Measurements from ENCODE around the gene CFAP77. TPM values are rescaled to one million over a fixed set of nuclear protein-coding genes. Genes with fewer than 3 reads are reported as not detected.

The CFAP77 gene
- total RNA-seq, 8 experiments from 2014 or later, result 0.21 to 7.9 (median 0.38) TPM; not detected in 3

DNA sequence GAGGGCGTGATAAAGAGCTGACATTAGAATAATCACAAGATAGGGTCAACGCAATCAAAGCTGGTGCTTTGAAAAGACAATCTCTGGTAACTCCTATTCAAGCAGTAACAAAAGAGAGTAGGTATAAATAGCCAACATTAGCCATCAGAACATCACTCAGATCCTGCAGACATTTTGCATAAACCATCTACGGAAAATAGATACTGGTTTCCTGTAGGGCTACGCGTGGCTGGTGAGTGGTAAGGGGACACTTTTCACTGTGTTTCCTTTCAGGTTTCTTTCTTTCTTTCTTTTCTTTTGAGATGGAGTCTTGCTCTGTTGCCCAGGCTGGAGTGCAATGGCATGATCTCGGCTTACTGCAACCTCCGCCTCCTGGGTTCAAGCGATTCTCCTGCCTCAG lies 25.6 kb upstream of the CFAP77 start:
- Histone ChIP-seq H3K4me3 (no peak overlapping the region), H3K4me1 (replicated peaks in 1 of 2) (no peaks in the 10 kb centered on the region), H3K27ac (no peak overlapping the region)
- ATAC-seq (replicated peaks in 6 of 8), result no peak
- WGBS, 10 experiments, result 76 to 100% (median 93%) methylated on average over 2 to 7 of the region's 8 CpGs; no CpG with 5 or more reads in 1 of the 10 experiments
- in situ Hi-C loops (cut with MboI; ENCODE audit: low pct_unique_long_range_greater_than_20kb in 2 of 9, low sequenced_read_pairs in 9 of 9, unreplicated experiment in 9 of 9), result no loop called here

DNA sequence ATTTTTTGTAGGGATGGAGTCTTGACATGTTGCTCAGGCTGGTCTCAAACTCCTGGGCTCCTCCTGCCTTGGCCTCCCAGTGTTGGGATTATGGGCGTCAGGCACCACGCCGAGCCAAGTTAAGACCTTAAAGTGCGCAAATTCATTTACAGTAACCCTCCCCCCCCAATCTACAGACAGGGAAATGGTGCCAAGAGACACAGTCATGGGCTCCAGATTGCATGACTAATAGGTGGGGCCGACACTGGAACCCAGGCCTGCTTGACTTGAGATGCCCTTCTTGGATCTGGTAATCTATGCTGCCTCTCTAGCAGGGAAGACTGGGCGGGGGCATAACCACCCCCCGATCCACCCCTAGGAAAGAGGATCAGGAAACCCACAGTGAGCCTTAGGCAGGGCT lies 22.9 kb upstream of the CFAP77 start:
- H3K4me1 ChIP-seq (replicated peaks in 1 of 2), result no peaks in the 10 kb centered on the region
- no peak overlapping the region for H3K27ac ChIP-seq
- ATAC-seq (replicated peaks in 6 of 8), result peak in 3 of 8 experiments; percentile 14 to 70 (median 32)
- WGBS, 10 experiments, result 25 to 100% (median 85%) methylated on average over 2 to 6 of the region's 7 CpGs; no CpG with 5 or more reads in 5 of the 10 experiments
- in situ Hi-C loops (cut with MboI; ENCODE audit: low pct_unique_long_range_greater_than_20kb in 2 of 9, low sequenced_read_pairs in 9 of 9, unreplicated experiment in 9 of 9), result no loop called here
- H3K4me3 ChIP-seq, result no peak overlapping the region

- Histone ChIP-seq H3K4me1 (replicated peaks in 1 of 2) (no peaks in the 10 kb centered on the region), H3K27ac (no peak overlapping the region), H3K4me3 (no peak overlapping the region)
- in situ Hi-C loops (cut with MboI; ENCODE audit: low pct_unique_long_range_greater_than_20kb in 2 of 9, low sequenced_read_pairs in 9 of 9, unreplicated experiment in 9 of 9), result no loop called here
- WGBS, 10 experiments, result 53 to 83% (median 77%) methylated on average over 3 to 7 of the region's 7 CpGs; no CpG with 5 or more reads in 1 of the 10 experiments
- ATAC-seq (replicated peaks in 6 of 8), result no peak
These were observed 19.0 kb upstream of the CFAP77 start for GRCh38 chr9:132390966-132391365.

DNA sequence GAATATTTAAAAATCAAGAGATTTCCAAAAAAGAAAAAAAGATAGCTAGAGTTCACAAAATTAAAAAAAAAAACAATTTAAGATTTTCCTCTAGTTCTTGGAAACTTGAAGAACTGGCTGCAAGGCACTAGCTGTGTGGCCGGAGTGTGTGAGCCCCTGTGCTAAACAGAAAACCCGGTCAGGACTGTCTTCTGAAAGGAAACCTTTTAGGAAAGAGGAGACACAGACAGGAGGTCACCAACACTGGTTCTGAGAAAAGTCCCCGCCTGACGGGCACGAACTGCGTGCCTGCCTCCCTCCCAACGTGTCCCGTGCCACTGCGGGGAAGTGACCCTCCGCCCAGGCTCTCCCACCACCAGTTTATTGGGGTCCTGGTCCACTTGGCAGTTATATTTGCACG lies 18.6 kb upstream of the CFAP77 start:
- no peak for ATAC-seq (replicated peaks in 6 of 8)
- no peak overlapping the region for H3K4me3 ChIP-seq
- in situ Hi-C loops (cut with MboI; ENCODE audit: low pct_unique_long_range_greater_than_20kb in 2 of 9, low sequenced_read_pairs in 9 of 9, unreplicated experiment in 9 of 9), result no loop called here
- no peaks in the 10 kb centered on the region for H3K4me1 ChIP-seq (replicated peaks in 1 of 2)
- H3K27ac ChIP-seq, result no peak overlapping the region
- WGBS, 10 experiments, result 60 to 100% (median 90%) methylated on average over 1 to 8 of the region's 11 CpGs; no CpG with 5 or more reads in 2 of the 10 experiments

DNA sequence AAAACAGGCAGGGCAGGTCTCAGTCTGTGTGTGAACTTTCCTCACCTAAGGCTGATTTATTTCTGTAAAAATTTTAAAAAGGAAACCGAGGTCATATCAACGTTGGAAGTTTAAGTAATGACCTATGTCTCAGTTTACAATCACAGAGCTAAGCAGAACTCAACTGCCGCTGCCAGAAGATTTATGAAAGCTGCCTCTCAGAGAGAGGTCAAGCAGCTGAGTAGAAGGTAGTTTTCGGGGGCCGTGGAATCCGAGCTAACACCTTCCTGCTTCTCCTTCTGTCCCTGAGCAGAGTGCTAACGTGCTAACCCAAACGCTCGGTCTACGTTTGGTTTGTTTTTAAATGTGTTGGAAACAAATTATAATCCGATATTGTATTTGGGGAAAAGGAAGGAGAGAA lies 14.5 kb upstream of the CFAP77 start:
- H3K4me1 ChIP-seq (replicated peaks in 1 of 2), result no peaks in the 10 kb centered on the region
- no peak for ATAC-seq (replicated peaks in 6 of 8)
- in situ Hi-C loops (cut with MboI; ENCODE audit: low pct_unique_long_range_greater_than_20kb in 2 of 9, low sequenced_read_pairs in 9 of 9, unreplicated experiment in 9 of 9), result no loop called here

DNA sequence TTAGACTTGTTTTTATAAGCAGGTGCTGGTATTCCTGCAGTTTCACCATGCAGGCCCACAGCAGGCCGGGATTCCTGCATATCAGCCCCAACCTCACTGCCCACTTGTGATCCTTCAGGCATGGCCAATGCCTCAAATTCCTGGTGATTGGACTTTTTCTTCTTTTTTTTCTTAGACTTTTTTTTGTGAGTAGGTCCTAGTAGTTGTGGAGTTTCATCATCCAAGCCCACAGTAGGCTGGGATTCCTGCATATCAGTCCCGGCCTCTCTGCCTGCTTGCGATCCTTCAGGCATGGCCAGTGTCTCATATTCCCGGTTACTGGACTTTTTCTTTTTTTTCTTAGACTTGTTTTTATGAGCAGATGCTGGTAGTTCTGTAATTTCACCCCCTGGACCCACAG lies 8.2 kb upstream of the CFAP77 start:
- H3K4me1 ChIP-seq (replicated peaks in 1 of 2), result peaks cover 7% of the 10 kb centered on the region in 2 donors
- H3K4me3 ChIP-seq, result no peak overlapping the region
- in situ Hi-C loops (cut with MboI; ENCODE audit: low pct_unique_long_range_greater_than_20kb in 2 of 9, low sequenced_read_pairs in 9 of 9, unreplicated experiment in 9 of 9), result loop anchor here in 1 of 9 experiments (25.0 kb wide), 1 partner anchor 410 kb away; no protein-coding TSS in a partner anchor
- no peak for ATAC-seq (replicated peaks in 6 of 8)
- WGBS, 10 experiments, result 84 to 100% (median 99%) methylated on average over 1 to 4 of the region's 4 CpGs; no CpG with 5 or more reads in 2 of the 10 experiments
- no peak overlapping the region for H3K27ac ChIP-seq

More for the DNA sequence above, 14.5 kb upstream of the CFAP77 start:
- Histone ChIP-seq H3K4me3 (no peak overlapping the region), H3K27ac (no peak overlapping the region)
- 65 to 100% (median 91%) methylated on average over 1 to 11 of the region's 11 CpGs; no CpG with 5 or more reads in 2 of the 10 experiments for WGBS, 10 experiments

GRCh38 chr9:132404228-132404881 lies 5.7 kb upstream of the CFAP77 start:
- Histone ChIP-seq H3K4me3 (no peak overlapping the region), H3K4me1 (replicated peaks in 1 of 2) (peaks cover 7% of the 10 kb centered on the region in 2 donors), H3K27ac (no peak overlapping the region)
- 26 to 93% (median 88%) methylated on average over 3 to 8 of the region's 9 CpGs for WGBS, 10 experiments
- in situ Hi-C loops (cut with MboI; ENCODE audit: low pct_unique_long_range_greater_than_20kb in 2 of 9, low sequenced_read_pairs in 9 of 9, unreplicated experiment in 9 of 9), result loop anchor here in 1 of 9 experiments (25.0 kb wide), 1 partner anchor 408 kb away; no protein-coding TSS in a partner anchor
- ATAC-seq (replicated peaks in 6 of 8), result no peak

GRCh38 chr9:132406554-132407122 lies 3.4 kb upstream of the CFAP77 start, which contains the start of gene TTF1:
TSS of gene TTF1 (minus strand) at chr9:132406840. CDS start at chr9:132402821, 4,019 bp downstream.
- H3K4me1 ChIP-seq (replicated peaks in 1 of 2), result peaks cover 7 to 19% of the 10 kb centered on the region in 2 donors
- H3K27ac ChIP-seq, result peak within 1 kb of the TSS in 1 of 2 donors; percentile 53
- H3K4me3 ChIP-seq, result peak within 1 kb of the TSS; percentile 69 to 97 (median 83)
- ATAC-seq (replicated peaks in 6 of 8), result peak; percentile 80 to 91 (median 86)
- WGBS, 10 experiments, result 0 to 6% (median 0%) methylated on average over 1 to 13 of the region's 33 CpGs; no CpG with 5 or more reads in 2 of the 10 experiments
- in situ Hi-C loops (cut with MboI; ENCODE audit: low pct_unique_long_range_greater_than_20kb in 2 of 9, low sequenced_read_pairs in 9 of 9, unreplicated experiment in 9 of 9), result loop anchor here in 1 of 9 experiments (25.0 kb wide), 1 partner anchor 406 kb away; no protein-coding TSS in a partner anchor

GRCh38 chr9:132407196-132407595 lies 2.8 kb upstream of the CFAP77 start:
- WGBS, 10 experiments, result 58 to 93% (median 88%) methylated on average over 2 of the region's 2 CpGs; no CpG with 5 or more reads in 7 of the 10 experiments
- in situ Hi-C loops (cut with MboI; ENCODE audit: low pct_unique_long_range_greater_than_20kb in 2 of 9, low sequenced_read_pairs in 9 of 9, unreplicated experiment in 9 of 9), result loop anchor here in 1 of 9 experiments (25.0 kb wide), 1 partner anchor 405 kb away; no protein-coding TSS in a partner anchor
- no peak for ATAC-seq (replicated peaks in 6 of 8)
- peak overlapping the region in 4 of 5 donors; percentile 69 to 97 (median 78) for H3K4me3 ChIP-seq
- peaks cover 7 to 19% of the 10 kb centered on the region in 2 donors for H3K4me1 ChIP-seq (replicated peaks in 1 of 2)
- no peak overlapping the region for H3K27ac ChIP-seq

DNA sequence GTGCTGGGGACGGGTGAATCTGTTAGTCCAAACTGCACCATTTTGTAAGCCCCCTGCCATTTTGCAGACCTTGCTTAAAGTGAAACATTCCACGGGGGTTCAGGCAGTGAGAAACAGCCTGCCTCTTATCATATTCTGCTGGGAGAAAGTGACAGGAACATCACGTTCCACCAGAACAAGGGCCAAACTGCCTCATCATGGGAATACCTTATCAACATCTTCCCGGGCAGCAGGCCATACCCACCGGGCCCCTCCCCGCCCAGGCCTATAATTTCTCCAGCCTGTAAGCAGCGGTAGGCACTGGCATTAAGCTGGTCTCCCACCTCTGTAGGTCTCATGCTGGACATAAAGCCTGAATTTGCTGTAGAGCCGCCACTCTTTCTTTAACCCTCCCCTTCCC lies 1.5 kb upstream of the CFAP77 start:
- in situ Hi-C loops (cut with MboI; ENCODE audit: low pct_unique_long_range_greater_than_20kb in 2 of 9, low sequenced_read_pairs in 9 of 9, unreplicated experiment in 9 of 9), result loop anchor here in 1 of 9 experiments (25.0 kb wide), 1 partner anchor 404 kb away; no protein-coding TSS in a partner anchor
- peaks cover 7 to 19% of the 10 kb centered on the region in 2 donors for H3K4me1 ChIP-seq (replicated peaks in 1 of 2)
- no peak overlapping the region for H3K4me3 ChIP-seq
- WGBS, 10 experiments, result 0 to 82% (median 69%) methylated on average over 1 to 5 of the region's 8 CpGs; no CpG with 5 or more reads in 4 of the 10 experiments
- H3K27ac ChIP-seq, result no peak overlapping the region
- no peak for ATAC-seq (replicated peaks in 6 of 8)

GRCh38 chr9:132410642-132411041 lies 631 bp downstream of the CFAP77 start:
- Histone ChIP-seq H3K27ac (no peak overlapping the region), H3K4me1 (replicated peaks in 1 of 2) (peaks cover 2 to 15% of the 10 kb centered on the region in 2 donors), H3K4me3 (peak overlapping the region in 2 of 5 donors; percentile 31 to 43)
- ATAC-seq (replicated peaks in 6 of 8), result no peak
- in situ Hi-C loops (cut with MboI; ENCODE audit: low pct_unique_long_range_greater_than_20kb in 2 of 9, low sequenced_read_pairs in 9 of 9, unreplicated experiment in 9 of 9), result loop anchor here in 3 of 9 experiments (5.0 to 25.0 kb wide), 3 partner anchors 157 to 402 kb away; no protein-coding TSS in a partner anchor
- WGBS, 10 experiments, result 6 to 40% (median 11%) methylated on average over 1 to 15 of the region's 19 CpGs; no CpG with 5 or more reads in 5 of the 10 experiments

DNA sequence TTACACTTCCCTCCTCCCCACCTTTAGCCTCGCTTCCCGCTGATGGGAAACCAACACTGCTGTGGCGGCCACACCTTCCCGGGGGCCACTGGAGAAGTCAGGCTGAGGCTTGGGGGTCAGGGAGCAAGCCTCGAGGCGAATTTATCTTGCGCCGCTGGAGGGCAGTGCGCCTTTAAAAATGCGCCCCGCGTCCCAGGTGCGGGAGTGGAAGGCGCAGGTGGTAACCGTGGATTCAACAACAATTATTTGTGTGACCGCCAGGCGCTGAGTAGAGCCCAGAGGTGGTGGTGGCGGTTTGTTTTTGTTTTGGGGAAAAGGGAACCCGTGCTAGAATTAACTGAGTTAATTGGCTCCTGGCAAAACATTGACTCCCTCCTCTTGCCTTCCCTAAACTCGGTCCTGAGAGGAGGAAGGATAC lies 1.1 kb downstream of the CFAP77 start:
- ATAC-seq (replicated peaks in 6 of 8), result peak; percentile 5 to 49 (median 41)
- 0 to 4% (median 3%) methylated on average over 3 to 14 of the region's 20 CpGs; no CpG with 5 or more reads in 4 of the 10 experiments for WGBS, 10 experiments
- Histone ChIP-seq H3K4me3 (no peak overlapping the region), H3K27ac (no peak overlapping the region), H3K4me1 (replicated peaks in 1 of 2) (peaks cover 0 to 12% of the 10 kb centered on the region in 2 donors)
- in situ Hi-C loops (cut with MboI; ENCODE audit: low pct_unique_long_range_greater_than_20kb in 2 of 9, low sequenced_read_pairs in 9 of 9, unreplicated experiment in 9 of 9), result loop anchor here in 3 of 9 experiments (5.0 to 25.0 kb wide), 3 partner anchors 156 to 401 kb away; no protein-coding TSS in a partner anchor

Measured in motor neuron (in vitro differentiated cells).